HG03460 (cell line): ENCODE results near the gene GRM5.

Experiments
- ATAC-seq: cut with Tn5 transposase; IDR thresholded peaks from one replicate; pipeline ENCODE4 v1.9.1; 2021; ENCODE audit not compliant: unreplicated experiment

The GRM5 gene

DNA sequence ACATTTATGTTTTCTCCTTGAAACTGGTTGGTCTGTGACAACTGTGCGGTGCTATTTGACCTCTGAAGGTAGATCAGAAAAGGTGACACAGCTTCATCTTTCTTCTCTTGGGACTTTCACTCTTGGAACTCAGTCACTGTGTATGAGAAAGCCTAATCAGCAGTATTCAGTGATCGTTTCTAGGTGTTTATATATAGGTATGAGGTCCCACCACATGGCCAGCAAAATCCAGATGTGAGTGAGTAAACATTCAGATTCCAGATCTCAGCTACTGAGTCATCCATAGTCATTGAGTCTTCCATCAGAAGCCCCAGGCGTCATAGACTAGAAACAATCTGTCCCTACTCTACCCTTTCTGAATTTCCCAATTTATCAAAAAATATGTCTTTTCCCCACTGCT lies 610.9 kb downstream of the GRM5 start:
- no peak for ATAC-seq
